Vagina (tissue), 2 donors: ENCODE data around the gene PODXL.

Source experiments
- POLR2A ChIP-seq, 2 donors: fragments of 450-650 bp; IDR thresholded peaks; one replicate each; pipeline ENCODE4 v1.6.1; 2017; ENCODE audit warnings: antibody characterized with exemption in 2 of 2, mild to moderate bottlenecking in 2 of 2, moderate library complexity in 2 of 2
- TF ChIP-seq, protein P1 (sequence below), 3 experiments: fragments of 450-650 bp in 2 of 3; fragments of 200-600 bp in 1 of 3; sonication (generic) in 1 of 3; IDR thresholded peaks; one replicate each; pipeline ENCODE4 v1.5.1; 2017 to 2019; ENCODE audit warnings: antibody characterized with exemption in 3 of 3, mild to moderate bottlenecking in 2 of 3, moderate library complexity in 2 of 3

- TF ChIP-seq, protein P1, sequence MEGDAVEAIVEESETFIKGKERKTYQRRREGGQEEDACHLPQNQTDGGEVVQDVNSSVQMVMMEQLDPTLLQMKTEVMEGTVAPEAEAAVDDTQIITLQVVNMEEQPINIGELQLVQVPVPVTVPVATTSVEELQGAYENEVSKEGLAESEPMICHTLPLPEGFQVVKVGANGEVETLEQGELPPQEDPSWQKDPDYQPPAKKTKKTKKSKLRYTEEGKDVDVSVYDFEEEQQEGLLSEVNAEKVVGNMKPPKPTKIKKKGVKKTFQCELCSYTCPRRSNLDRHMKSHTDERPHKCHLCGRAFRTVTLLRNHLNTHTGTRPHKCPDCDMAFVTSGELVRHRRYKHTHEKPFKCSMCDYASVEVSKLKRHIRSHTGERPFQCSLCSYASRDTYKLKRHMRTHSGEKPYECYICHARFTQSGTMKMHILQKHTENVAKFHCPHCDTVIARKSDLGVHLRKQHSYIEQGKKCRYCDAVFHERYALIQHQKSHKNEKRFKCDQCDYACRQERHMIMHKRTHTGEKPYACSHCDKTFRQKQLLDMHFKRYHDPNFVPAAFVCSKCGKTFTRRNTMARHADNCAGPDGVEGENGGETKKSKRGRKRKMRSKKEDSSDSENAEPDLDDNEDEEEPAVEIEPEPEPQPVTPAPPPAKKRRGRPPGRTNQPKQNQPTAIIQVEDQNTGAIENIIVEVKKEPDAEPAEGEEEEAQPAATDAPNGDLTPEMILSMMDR (IDR thresholded peaks at IDR 0.05) = no peak
- no peak for TF ChIP-seq POLR2A (IDR thresholded peaks at IDR 0.05)
These were observed 46.6 kb downstream of the PODXL start for GRCh38 chr7:131509781-131510180.
